GM12874 (cell line): ENCODE measurements around the gene NME8.

ENCODE experiments used
- TF ChIP-seq, protein P1 (sequence below): IDR thresholded peaks from 2 replicates; pipeline ENCODE4 v1.5.1; 2011; ENCODE audit warnings: low read depth, mild to moderate bottlenecking, control low read depth, low read length, moderate library complexity; ENCODE audit not compliant: insufficient read depth

The NME8 gene

DNA sequence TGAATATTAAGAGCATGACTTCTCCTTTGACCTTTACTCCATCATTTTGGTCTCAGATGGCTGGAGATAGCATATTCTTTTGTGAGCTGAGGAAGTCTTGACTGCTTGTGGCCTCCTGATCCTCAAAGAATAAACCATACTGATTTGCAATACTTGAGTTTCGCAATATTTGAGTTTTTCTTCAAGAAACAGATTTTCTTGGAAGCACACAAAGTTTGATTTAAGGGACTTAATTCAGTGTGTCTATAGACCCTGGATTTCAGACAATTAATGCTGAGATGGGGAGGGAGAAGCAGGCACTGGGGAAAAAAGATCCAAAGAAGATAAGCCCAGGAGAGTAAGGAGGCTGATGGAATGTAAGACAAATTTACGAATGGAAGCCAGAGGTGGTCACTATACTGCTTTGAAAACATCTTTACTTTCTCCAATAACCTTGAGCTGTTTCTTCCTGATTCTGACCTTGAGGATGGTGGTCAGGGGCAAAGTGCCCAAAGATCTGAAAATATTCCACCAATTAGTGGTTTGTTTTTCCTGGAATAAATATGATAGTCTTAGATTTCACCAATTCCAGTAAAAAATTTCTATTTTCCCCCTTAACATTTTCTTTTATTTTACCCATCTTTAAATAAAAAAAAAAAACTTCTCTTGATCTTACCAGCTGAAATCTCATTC is 79.5 kb downstream of the NME8 start:
- TF ChIP-seq, protein P1, sequence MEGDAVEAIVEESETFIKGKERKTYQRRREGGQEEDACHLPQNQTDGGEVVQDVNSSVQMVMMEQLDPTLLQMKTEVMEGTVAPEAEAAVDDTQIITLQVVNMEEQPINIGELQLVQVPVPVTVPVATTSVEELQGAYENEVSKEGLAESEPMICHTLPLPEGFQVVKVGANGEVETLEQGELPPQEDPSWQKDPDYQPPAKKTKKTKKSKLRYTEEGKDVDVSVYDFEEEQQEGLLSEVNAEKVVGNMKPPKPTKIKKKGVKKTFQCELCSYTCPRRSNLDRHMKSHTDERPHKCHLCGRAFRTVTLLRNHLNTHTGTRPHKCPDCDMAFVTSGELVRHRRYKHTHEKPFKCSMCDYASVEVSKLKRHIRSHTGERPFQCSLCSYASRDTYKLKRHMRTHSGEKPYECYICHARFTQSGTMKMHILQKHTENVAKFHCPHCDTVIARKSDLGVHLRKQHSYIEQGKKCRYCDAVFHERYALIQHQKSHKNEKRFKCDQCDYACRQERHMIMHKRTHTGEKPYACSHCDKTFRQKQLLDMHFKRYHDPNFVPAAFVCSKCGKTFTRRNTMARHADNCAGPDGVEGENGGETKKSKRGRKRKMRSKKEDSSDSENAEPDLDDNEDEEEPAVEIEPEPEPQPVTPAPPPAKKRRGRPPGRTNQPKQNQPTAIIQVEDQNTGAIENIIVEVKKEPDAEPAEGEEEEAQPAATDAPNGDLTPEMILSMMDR = no peak

DNA sequence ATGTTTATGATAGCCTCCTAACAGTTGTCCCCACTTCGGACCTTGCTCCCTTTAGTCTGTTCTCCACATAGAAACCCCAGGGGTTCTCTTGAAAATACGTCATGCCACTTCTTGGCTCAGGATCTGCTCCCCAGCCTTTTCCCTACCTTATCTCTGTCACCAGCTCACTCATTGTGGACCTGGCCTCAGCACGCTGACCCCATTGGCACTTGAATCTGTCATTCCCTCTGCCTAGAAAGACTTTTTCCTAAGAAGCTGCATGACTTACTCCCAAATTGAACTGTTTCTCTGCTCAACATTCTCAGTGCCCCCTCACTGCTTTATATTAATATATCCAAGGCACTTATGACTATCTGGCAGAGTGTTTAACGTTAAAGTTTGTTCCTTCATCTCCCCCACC is 80.5 kb downstream of the NME8 start:
- TF ChIP-seq, protein P1 = no peak

- TF ChIP-seq, protein P1 = no peak
These were observed 82.0 kb downstream of the NME8 start for GRCh38 chr7:37930226-37930948.

DNA sequence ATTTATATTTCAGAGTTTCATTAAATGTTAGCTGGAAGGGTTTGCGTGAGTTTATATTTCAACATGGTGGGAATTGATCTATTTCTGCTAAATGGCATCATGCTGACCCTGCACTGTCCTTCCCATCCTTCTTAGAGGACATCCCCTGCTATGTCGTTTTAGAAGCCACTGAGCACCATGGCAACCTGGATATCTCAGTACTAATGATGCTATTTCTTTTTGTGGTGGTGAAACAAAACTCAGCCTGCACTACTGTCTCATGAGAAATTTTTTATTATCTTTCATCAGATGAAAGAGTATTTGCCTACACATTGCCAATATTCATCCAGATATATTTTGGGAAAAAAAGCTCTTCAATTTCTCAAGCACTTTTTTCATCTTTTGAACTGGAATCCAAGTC is 84.1 kb downstream of the NME8 start:
- TF ChIP-seq, protein P1 = no peak

- TF ChIP-seq, protein P1 = no peak
These were observed 84.7 kb downstream of the NME8 start for GRCh38 chr7:37933018-37933566.

DNA sequence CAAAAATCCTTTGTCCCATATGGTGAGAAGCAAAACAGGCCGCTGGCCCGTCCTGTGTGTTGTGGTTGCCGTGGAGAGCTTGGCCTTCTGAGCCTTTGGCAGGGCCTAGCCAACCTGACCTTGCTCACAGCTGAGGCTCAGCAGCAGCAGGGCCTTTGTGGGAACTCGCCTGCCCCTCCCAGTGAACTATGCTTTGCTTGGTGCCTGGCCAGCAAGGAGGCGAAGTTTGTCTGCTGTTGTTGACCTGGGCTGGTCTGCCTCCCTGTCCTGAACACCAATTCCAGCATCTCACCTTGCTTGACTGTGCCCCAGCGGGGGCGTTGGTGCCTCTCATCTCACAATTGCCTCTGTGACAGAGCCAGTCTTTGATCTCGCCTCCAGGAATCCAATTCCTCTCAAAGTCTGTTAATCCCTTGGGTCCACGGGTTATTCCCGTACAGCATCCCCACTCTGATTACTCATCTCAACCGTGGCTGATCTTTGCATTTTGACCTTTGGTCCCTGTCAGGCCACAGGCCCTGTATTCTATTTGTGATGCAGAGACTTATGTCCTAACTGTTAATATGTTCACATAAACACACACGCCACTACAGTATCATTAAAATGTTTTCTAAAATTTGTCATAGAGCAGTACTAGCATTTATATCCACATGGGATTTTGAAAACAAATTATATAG is 94.7 kb downstream of the NME8 start:
- TF ChIP-seq, protein P1 = no peak

GRCh38 chr7:37943905-37944736 is 95.7 kb downstream of the NME8 start:
- TF ChIP-seq, protein P1 = no peak
